H9 (cell line): ENCODE measurements around the gene TBCB. TPM values are rescaled to one million over a fixed set of nuclear protein-coding genes. Genes with fewer than 3 reads are reported as not detected.

Experiments used
- total RNA-seq: library from RNA; stranded (reverse); gene quantifications from 2 replicates; pipeline ENCODE4 v1.2.1, GENCODE V29; 2021

TBCB gene
- total RNA-seq, 1 experiment from 2014 or later = 216 TPM

Other genes starting within 250 kb of the TBCB start
- gene APLP1, start 246.9 kb upstream of the TBCB start, total RNA-seq = 29.9 and 36.9 TPM in 2 replicates
- gene NFKBID, start 214.9 kb upstream of the TBCB start, total RNA-seq = 18.4 and 18.8 TPM in 2 replicates
- 0.68 and 1.8 TPM in 2 replicates for gene HCST, start 212.9 kb upstream of the TBCB start, total RNA-seq
- not detected in 2 replicates for gene TYROBP, start 207.2 kb upstream of the TBCB start, total RNA-seq
- 18.4 and 20.5 TPM in 2 replicates for gene LRFN3, start 179.1 kb upstream of the TBCB start, total RNA-seq
- 14.7 and 16.0 TPM in 2 replicates for gene SDHAF1, start 120.3 kb upstream of the TBCB start, total RNA-seq
- 19.2 and 20.4 TPM in 2 replicates for gene SYNE4, start 106.7 kb upstream of the TBCB start, total RNA-seq
- gene ALKBH6, start 101.3 kb upstream of the TBCB start, total RNA-seq = 28.0 and 32.5 TPM in 2 replicates
- 19.7 and 20.9 TPM in 2 replicates for gene CLIP3, start 82.6 kb upstream of the TBCB start, total RNA-seq
- gene THAP8, start 61.2 kb upstream of the TBCB start, total RNA-seq = 5.1 and 5.4 TPM in 2 replicates
- 28.5 and 30.0 TPM in 2 replicates for gene WDR62, start 60.6 kb upstream of the TBCB start, total RNA-seq
- not detected in 2 replicates for gene OVOL3, start 4.3 kb upstream of the TBCB start, total RNA-seq
- 145 and 146 TPM in 2 replicates for gene POLR2I, start 593 bp upstream of the TBCB start, total RNA-seq
- 379 and 399 TPM in 2 replicates for gene CAPNS1, start 24.6 kb downstream of the TBCB start, total RNA-seq
- gene COX7A1, start 37.0 kb downstream of the TBCB start, total RNA-seq = not detected in 2 replicates
- gene ZNF565, start 99.2 kb downstream of the TBCB start, total RNA-seq = 4.8 and 5.3 TPM in 2 replicates
- 166 and 167 TPM in 2 replicates for gene ZNF146, start 99.6 kb downstream of the TBCB start, total RNA-seq